Endodermal cell (in vitro differentiated cells): ENCODE data around the gene SBSN. TPM values are rescaled to one million over a fixed set of nuclear protein-coding genes. Genes with fewer than 3 reads are reported as not detected.

Experiments used
- DNase-seq: peaks from one replicate; pipeline ENCODE4 v3.0.0-alpha.2; 2017
- H3K27ac ChIP-seq: 2 replicates; pipeline ENCODE4 v1.5.1; 2013; ENCODE audit warnings: mild to moderate bottlenecking, low read depth, low read length, moderate library complexity
- H3K27me3 ChIP-seq: 2 replicates; pipeline ENCODE4 v1.6.1; 2013; ENCODE audit warnings: mild to moderate bottlenecking, low read length, moderate library complexity; ENCODE audit not compliant: insufficient read depth, control insufficient read depth, poor library complexity, severe bottlenecking
- H3K36me3 ChIP-seq: 2 replicates; pipeline ENCODE4 v1.7.0; 2013; ENCODE audit warnings: mild to moderate bottlenecking, low read length, moderate library complexity; ENCODE audit not compliant: control insufficient read depth, insufficient read depth
- H3K4me1 ChIP-seq: one replicate; pipeline ENCODE4 v1.7.0; 2013; ENCODE audit warnings: low read length; ENCODE audit not compliant: control insufficient read depth, insufficient read depth
- H3K4me3 ChIP-seq: 2 replicates; pipeline ENCODE4 v1.5.1; 2013; ENCODE audit warnings: mild to moderate bottlenecking, low read length, moderate library complexity
- H3K9ac ChIP-seq: 2 replicates; pipeline ENCODE4 v1.6.1; 2013; ENCODE audit warnings: mild to moderate bottlenecking, low read length, moderate library complexity; ENCODE audit not compliant: poor library complexity, severe bottlenecking; ENCODE audit errors: extremely low read depth
- H3K9me3 ChIP-seq: 2 replicates; pipeline ENCODE4 v1.6.1; 2013; ENCODE audit warnings: mild to moderate bottlenecking, low read length, moderate library complexity; ENCODE audit not compliant: control insufficient read depth
- H3K27ac Mint-ChIP-seq: 2 replicates; pipeline ENCODE4 v1.8.0; 2020; ENCODE audit warnings: mixed read lengths
- H3K27me3 Mint-ChIP-seq: 2 replicates; pipeline ENCODE4 v1.8.0; 2021; ENCODE audit warnings: mild to moderate bottlenecking, mixed read lengths; ENCODE audit not compliant: insufficient read depth
- H3K36me3 Mint-ChIP-seq: 2 replicates; pipeline ENCODE4 v1.8.0; 2020; ENCODE audit warnings: low read depth, mixed read lengths
- H3K4me1 Mint-ChIP-seq: 2 replicates; pipeline ENCODE4 v1.8.0; 2020; ENCODE audit warnings: mixed read lengths
- H3K4me3 Mint-ChIP-seq: 2 replicates; pipeline ENCODE4 v1.8.0; 2020; ENCODE audit warnings: mild to moderate bottlenecking, moderate library complexity, mixed read lengths
- H3K9me3 Mint-ChIP-seq: 2 replicates; pipeline ENCODE4 v1.8.0; 2020; ENCODE audit warnings: mild to moderate bottlenecking, mixed read lengths
- CTCF ChIP-seq: fragments of 200-600 bp; sonication (generic); conservative IDR thresholded peaks from 2 replicates; pipeline ENCODE4 v1.5.0; 2021; ENCODE audit warnings: antibody characterized with exemption, mild to moderate bottlenecking
- WGBS, 2 experiments: methylation state at CpG; one replicate each; pipeline versions ENCODE4 v1.1.5 to v1.1.7; 2013; ENCODE audit warnings: missing lambda C conversion rate in 2 of 2, mixed read lengths in 1 of 2; ENCODE audit not compliant: insufficient coverage in 1 of 2, insufficient read length in 1 of 2; 5-methylcytosine and 5-hydroxymethylcytosine counted together
- total RNA-seq, 2 donors: library from RNA; stranded (reverse); fragmentation: NEBNext Ultra II Directional in 1 of 2; extraction: Animal tissue kit (Norgen Biotek cat#: 25700) in 1 of 2; gene quantifications; 2 replicates in 1 of 2; 3 replicates in 1 of 2; pipeline ENCODE4 v1.2.1, GENCODE V29; 2021

SBSN gene
- total RNA-seq, 2 donors from 2014 or later, result not detected

GRCh38 chr19:35516310-35516709 is 11.8 kb downstream of the SBSN start:
- no peak for TF ChIP-seq CTCF
- Mint-ChIP-seq H3K4me1 (peaks cover 8% of the 10 kb centered on the region), H3K27ac (no peak overlapping the region), H3K27me3 (peaks cover 3% of the 10 kb centered on the region), H3K36me3 (no peaks in the 10 kb centered on the region), H3K4me3 (no peak overlapping the region), H3K9me3 (no peaks in the 10 kb centered on the region)
- Histone ChIP-seq H3K9me3 (no peaks in the 10 kb centered on the region), H3K36me3 (no peaks in the 10 kb centered on the region), H3K27ac (no peak overlapping the region), H3K9ac (no peak overlapping the region), H3K4me1 (peaks cover 4% of the 10 kb centered on the region), H3K4me3 (no peak overlapping the region), H3K27me3 (no peaks in the 10 kb centered on the region)
- WGBS, 2 experiments, result 96 to 100% methylated on average over 3 of the region's 3 CpGs
- no peak for DNase-seq

GRCh38 chr19:35514282-35514809 is 13.8 kb downstream of the SBSN start:
- peak; percentile 80 for DNase-seq
- H3K4me1 Mint-ChIP-seq, result peaks cover 8% of the 10 kb centered on the region
- no peak overlapping the region for H3K27ac Mint-ChIP-seq

GRCh38 chr19:35513628-35514281 is 14.4 kb downstream of the SBSN start, which contains the start of gene DMKN:
Gene DMKN (minus strand): TSS chr19:35513649. CDS start chr19:35513475, 174 bp downstream.
- peaks cover 5% of the 10 kb centered on the region for H3K27me3 Mint-ChIP-seq

More at GRCh38 chr19:35514282-35514809, 13.8 kb downstream of the SBSN start:
- Histone ChIP-seq H3K9ac (no peak overlapping the region), H3K27me3 (no peaks in the 10 kb centered on the region), H3K4me1 (peaks cover 4% of the 10 kb centered on the region), H3K27ac (no peak overlapping the region), H3K9me3 (no peaks in the 10 kb centered on the region), H3K36me3 (no peaks in the 10 kb centered on the region), H3K4me3 (no peak overlapping the region)
- H3K4me3 Mint-ChIP-seq, result peak overlapping the region; percentile 18
- H3K36me3 Mint-ChIP-seq, result no peaks in the 10 kb centered on the region
- peak; percentile 39 for TF ChIP-seq CTCF
- no peaks in the 10 kb centered on the region for H3K9me3 Mint-ChIP-seq
- WGBS, 2 experiments, result 59% methylated on average over 4 to 20 of the region's 20 CpGs
- peaks cover 5% of the 10 kb centered on the region for H3K27me3 Mint-ChIP-seq

More at GRCh38 chr19:35513628-35514281, 14.4 kb downstream of the SBSN start, which contains the start of gene DMKN:
- WGBS, 2 experiments, result 43 to 50% methylated on average over 1 to 15 of the region's 15 CpGs
- H3K27me3 ChIP-seq, result no peaks in the 10 kb centered on the region
- Mint-ChIP-seq H3K4me1 (peaks cover 8% of the 10 kb centered on the region), H3K9me3 (no peaks in the 10 kb centered on the region), H3K4me3 (peak within 1 kb of the TSS; percentile 18), H3K36me3 (no peaks in the 10 kb centered on the region), H3K27ac (no peak within 1 kb of the TSS)
- H3K9me3 ChIP-seq, result no peaks in the 10 kb centered on the region
- peaks cover 4% of the 10 kb centered on the region for H3K4me1 ChIP-seq
- peak; percentile 86 for DNase-seq
- H3K36me3 ChIP-seq, result no peaks in the 10 kb centered on the region
- no peak within 1 kb of the TSS for H3K4me3 ChIP-seq
- no peak within 1 kb of the TSS for H3K27ac ChIP-seq
- TF ChIP-seq CTCF, result peak; percentile 65
- no peak within 1 kb of the TSS for H3K9ac ChIP-seq
